ENCODE measurements around the gene MMP19.

GRCh38 chr12:55818140-55818728 lies 24.5 kb downstream of the MMP19 start:
- TF ChIP-seq POLR2AphosphoS5 (IDR thresholded peaks at IDR 0.05; ENCODE audit: low read depth, low read length), result peak; percentile 55; the same call in 1 of the 2 replicates
- no peak for TF ChIP-seq FOXP2 (optimal IDR thresholded peaks at IDR 0.05; ENCODE audit: borderline replicate concordance, extremely low read depth, extremely low read length, insufficient read depth)
- 0 out of 4 replicates have a peak, but pooled peaks of 1 of the 2 experiments have one; percentile 11 for TF ChIP-seq REST (IDR thresholded peaks at IDR 0.05; ENCODE audit: insufficient read depth in 1 of 2, low read depth in 2 of 2, low read length in 2 of 2)
- TF ChIP-seq TAF1 (IDR thresholded peaks at IDR 0.05; ENCODE audit: borderline replicate concordance, insufficient read depth, low read length), result no peak
- peak; percentile 25; the same call in 1 of the 2 replicates for TF ChIP-seq SIN3A (IDR thresholded peaks at IDR 0.05; ENCODE audit: borderline replicate concordance, insufficient read depth, low read length)
